HG03025 (cell line): Measurements from ENCODE around the gene LMNTD1.

Experiments
- ATAC-seq: cut with Tn5 transposase; IDR thresholded peaks from one replicate; pipeline ENCODE4 v1.9.1; 2021; ENCODE audit warnings: mild to moderate bottlenecking, moderate library complexity; ENCODE audit not compliant: unreplicated experiment, low FRiP score

The LMNTD1 gene

DNA sequence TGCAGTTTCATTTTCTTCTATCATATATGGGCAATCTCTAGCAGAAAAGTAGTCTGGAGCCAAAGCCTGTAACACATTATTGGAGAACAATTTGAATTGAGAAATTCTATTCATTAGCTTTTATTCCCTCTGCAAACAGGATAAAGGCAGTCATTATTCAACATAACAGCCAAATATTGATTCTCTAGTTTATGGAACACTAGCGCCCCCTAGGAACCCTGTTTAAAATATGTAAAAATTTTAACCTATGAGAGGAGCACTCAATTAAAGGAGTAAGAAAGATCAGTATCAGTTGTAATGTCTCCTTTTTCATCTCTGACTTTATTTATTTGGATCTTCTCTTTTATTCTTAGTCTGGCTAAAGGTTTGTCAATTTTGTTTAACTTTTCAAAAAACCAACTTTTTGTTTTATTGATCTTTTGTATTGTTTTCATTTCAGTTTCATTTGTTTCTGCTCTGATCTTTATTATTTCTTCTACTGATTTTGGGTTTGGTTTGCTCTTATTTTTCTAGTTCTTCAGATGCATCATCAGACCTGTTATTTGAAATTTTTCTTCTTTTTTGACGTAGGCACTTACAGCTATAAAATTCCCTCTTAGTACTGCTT lies 4.8 kb upstream of the LMNTD1 start:
- no peak for ATAC-seq

DNA sequence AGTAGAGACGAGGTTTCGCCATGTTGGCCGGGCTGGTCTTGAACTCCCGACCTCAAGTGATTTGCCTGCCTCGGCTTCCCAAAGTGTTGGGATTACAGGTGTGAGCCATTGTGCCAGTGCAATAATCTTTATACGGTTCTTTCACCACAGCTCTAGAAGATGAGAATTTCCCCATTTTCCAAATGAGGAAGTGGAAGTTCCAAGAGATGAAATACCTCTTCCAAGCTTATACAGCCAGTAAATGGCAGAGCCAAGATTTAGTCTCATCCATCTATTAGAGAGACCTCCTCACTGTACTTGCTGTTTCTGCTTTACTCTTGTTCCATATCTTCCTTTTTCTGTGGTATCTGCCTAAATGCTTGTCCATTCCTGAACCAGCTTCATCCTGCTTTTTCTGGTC lies 3.1 kb upstream of the LMNTD1 start:
- ATAC-seq = no peak

DNA sequence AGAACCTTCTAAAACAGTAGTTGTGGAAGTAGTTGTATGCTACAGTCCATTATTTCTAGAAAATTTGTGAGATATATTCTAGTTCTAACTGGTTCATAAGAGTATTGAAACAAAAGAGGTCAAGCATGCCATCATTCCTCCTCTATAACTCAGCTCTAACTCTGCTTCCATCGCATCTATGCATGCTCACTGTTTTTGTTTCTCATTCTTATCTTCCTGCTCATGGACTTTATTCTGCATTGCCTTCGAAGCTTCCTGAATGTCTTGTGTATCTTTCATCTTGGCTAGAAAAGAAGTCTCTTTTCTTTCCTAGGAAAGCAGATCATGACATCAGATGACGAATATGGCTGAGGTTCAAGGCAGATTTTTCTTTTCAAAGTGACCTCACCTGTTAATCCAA lies 402 bp downstream of the LMNTD1 start:
- no peak for ATAC-seq

DNA sequence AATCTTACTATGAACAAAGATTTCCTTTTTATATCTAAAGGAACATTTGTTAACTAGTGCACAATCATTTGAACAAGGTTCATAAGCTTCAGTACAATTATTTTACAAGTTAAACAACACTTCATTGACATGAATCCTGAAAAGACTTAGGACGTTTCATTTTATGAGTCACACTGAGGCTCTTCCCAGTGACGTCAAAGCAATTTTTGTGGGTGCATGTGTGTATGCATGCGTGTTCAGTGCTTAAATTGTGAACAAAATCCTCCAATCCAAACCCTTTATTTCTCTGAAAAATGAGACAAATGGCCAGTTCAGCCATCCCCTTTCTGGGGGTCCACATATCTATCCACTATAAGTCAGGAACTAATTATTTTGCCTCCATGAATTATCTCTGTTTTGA lies 2.9 kb downstream of the LMNTD1 start:
- ATAC-seq = no peak

DNA sequence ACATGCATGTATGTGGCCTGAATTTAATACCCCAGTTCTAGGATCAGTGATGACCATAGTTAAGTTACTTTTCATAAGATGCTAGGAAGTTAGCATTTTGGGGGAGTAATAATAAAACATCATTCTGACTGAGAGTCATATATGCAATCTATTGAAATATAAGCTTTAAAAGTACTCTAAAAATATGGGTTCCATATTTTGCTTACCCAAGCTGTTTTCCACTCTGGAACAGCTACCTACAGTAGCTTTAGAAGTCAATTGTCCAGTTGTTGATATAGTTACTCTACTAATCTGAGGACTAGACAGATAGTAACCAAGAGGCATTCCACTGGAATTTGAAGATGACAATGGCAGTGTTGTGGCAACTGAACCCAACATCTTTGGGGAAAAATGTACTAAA lies 4.0 kb downstream of the LMNTD1 start:
- no peak for ATAC-seq

DNA sequence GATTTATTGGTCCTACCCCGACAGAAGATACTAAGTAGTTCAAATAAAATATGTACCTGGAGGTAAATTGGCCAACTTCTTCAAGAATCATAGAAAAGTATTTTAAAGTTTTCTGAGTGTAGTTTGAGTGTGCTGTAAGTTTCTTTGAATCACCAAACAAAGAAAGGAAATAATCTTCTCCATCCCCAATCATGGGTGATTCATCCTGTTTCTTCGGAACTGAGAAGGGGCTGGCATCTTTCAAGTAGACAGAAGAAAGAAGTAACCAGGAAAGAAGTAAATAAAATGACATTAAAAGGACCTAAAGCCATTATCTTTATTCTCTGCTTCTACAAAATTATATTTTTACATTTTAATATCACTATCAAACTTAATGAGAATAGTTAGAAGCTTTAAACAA lies 6.8 kb downstream of the LMNTD1 start:
- ATAC-seq = no peak

DNA sequence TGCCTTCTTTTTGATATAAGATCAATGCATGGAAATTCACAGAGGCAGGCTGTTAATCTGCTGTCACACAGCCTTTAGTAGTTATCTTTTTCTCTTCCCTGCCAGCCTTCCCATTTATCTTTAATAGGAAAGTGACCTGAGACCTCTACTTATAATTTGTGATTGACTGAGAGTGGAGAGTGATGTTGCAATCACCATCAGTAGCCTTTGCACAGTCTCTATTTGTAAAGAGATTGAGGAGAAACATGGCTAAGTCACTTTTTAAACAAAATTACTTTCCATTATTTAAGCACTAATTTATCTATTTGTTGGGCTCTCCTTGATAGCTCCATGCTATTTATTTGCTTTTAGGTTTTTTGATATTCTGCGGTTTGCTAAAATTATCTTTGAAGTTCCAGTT lies 19.9 kb downstream of the LMNTD1 start:
- no peak for ATAC-seq

DNA sequence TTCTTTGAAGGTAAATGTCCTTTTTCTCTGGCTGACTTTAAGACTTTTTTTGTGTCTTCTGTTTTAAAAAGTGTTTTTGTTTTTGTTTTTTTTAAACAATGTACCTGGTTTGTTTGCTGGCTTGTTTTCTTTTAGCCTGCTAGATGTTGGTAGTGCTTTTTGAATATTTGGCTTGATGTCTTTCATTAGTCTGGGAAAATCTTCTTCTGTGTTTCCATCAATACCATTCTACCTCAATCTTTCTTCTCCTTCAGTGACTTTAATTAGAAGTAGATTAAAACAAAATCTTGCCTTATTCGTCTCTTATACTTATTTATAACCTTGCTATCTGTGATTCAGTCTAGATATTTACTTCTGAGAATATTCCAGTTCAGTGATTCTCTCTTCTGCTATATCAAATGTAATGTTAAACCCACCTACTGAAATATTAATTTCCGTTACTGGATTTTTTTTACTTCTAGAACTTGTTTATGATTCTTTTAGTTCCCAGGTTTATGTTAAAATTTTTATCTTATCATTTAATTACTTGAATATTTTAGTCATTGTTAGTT lies 21.5 kb downstream of the LMNTD1 start:
- ATAC-seq = no peak

DNA sequence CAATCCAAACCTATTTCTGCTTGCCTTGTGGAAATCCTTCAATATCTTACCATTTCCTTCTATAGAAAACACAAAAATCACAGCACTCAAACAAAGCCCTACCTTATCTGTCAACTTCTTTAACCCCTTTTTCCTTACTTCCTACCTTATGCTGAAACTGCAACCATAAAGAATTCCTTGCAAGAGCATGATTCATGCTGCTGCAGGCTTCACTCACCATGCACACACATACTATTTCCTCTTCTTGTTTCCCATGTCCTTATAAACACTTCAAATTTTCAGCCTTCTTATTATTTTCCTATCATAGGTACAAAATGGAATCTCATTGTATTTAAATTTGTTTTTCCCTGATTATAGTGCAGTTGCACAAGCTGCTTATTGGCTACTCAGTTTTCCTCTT lies 23.3 kb downstream of the LMNTD1 start:
- ATAC-seq = no peak

DNA sequence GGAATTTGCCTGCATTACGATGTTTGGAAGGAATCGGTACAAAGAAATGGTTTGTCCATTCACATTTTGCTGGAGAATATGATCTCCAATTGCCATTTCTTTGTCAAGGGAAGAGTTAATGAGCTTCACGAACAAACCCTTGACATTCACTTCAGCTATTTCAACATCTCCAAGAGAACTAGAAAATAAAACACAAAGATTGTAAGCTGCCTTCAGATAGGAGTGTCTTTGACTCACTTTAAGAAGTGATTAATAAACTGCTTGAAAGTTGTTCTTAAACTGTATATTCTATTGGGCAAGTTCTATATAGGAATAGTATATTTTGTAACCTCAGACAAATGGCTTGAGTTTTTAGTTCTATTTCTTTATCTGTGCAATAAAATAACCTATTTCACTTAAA lies 26.3 kb downstream of the LMNTD1 start:
- ATAC-seq = no peak

DNA sequence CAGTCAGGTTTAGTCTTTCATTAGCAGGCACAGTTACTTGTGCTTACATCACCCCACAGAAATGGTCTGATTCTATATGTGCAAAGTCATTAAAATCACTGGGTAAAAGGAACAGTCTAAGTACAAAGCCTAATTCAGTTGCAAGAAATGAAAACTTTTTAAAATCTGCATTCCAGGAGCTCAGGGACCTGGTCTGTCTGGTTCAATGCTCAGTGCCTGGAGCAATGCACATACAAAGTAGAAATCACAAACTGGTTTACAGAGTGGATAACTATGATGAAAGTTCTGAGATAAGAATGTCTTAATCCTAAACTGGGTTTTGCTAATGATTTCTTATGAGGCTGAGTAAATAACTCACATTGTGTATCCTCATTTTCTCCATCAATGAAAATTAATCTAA lies 28.7 kb downstream of the LMNTD1 start:
- no peak for ATAC-seq

DNA sequence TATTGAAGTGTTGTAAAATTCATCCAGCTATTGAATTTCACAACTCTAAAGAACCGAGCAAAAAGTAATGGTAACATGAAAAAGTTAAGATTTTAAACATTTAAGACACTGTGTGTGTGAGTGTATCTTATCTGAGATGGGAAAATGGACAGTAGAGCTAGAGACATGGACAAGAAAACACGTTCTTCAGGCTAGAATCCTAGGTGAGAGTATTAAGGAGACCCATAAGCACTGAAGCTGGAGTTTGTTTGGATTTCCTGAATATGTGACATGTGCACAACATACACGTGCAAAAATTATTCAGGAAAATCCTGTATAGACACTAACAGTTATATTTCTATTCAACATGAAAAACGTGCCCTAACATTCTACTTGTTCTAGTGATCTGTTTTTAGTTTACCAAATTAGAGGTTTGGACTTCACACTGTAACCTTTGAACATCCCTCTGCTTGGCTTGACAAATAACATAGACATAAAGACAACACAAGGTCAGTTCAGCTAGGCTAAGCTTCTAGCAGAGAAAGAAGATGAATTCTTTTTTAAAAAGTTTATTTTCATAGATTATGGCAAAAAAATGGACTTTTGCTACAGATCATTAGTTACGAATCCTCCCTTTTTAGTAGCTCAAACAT lies 31.3 kb downstream of the LMNTD1 start:
- no peak for ATAC-seq

DNA sequence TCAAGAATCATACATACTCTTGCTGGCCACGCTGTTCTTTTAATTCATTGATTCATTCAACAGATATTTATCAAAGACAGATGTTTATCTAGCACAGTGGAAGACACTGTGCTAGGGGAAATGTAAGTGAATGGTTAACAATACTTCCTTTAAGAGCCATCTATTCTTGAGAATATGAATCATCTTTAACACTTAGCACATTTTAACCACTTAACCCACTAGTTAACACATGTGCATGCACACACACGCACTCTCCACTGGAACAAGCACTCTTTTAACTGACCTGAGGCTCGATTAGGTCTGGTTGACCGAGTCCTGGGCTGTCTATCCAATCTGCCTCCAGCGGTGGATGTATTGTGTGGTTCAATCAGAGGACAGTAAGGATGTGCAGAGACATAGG lies 34.6 kb downstream of the LMNTD1 start:
- ATAC-seq = no peak

DNA sequence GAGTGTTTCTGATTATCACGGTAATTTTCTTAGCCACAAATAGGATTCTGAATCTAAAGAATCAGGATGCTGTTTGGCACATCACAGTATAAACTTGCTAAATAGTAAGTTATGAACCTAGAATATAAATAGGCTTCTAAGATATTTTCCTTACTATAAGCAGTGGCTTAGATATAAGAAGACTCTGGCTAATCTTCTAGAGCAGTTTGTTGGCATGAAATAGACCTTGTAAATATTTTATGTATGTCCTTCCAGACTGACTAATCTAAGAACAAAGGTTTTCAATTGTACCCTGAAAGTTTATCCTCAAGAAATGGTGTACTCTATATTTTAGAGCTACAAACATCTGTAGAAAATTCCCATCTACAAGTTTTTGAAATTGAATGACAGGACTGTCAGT lies 48.3 kb downstream of the LMNTD1 start:
- no peak for ATAC-seq

DNA sequence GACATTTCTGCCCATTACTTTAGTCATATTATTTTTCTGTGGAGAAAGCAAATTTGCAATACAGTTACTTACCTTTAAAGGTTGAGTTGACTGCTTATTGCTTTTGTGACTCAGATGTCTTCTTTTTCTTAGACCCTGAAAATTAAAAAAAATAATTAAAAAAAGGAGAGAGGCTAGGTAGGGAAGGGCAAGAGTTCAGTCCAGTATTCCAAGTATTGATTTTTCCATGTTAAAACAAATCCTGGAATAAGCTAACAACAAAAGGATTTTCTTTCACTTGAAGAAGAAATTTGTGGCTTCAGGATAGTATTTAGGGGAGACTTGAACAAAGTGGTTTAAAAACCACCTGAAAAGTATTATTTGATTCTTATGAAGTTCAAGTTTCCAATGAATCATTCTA lies 49.4 kb downstream of the LMNTD1 start:
- ATAC-seq = no peak

DNA sequence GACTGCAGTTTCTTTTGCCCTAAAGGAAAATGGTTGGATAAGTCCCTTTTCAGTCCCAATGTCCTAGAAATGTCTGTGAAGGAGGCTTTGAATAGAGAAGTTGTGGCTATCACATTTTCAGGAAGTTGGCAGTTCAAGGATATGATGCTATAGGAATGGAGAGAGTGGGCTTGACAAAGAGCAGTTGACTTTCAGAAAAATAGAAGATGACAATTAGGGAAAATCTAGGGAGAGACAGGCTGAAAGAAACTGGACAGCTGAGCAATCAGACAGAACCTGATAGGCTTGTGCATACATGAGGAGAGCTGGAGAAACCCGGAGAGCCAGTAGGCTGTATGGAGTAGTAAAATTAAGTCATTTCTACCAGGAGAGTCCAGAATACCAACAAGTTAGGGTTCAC lies 50.5 kb downstream of the LMNTD1 start:
- ATAC-seq = no peak

DNA sequence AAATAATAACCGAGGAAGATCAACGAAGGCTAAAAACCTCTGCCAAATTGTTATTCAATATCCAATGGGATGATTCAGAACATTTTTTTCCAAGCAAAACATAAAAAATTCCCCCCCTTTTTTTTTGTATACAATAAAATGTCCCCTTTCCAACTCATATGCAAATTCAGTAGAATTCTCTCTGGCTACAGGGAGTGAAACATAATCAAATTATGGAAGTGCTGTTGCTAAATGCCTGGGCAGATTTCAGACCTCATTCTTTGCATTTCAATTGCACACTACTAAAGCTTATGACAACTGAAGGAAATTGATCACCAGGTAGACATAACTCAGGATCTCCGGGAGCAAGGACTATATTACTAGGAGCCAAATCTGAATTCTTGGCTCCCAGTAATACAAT lies 51.0 kb downstream of the LMNTD1 start:
- no peak for ATAC-seq

DNA sequence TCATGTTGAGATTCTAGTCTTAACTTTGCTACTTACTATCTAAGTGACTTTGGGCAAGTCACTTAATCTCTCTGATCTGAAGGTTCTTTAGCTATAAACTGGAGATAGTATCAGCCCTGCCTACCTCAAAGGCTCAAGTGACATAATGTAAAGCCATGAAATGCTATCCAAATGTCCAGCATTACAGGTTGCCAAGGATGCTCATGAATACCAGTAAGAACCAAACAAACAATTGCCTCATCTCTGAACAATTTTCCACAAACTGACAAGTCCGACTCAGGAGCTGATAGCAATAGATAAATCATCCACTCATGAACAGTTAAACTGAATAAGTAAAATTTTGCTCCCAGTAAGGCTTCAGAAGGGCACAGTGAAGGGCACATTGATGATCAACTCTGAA lies 51.5 kb downstream of the LMNTD1 start:
- ATAC-seq = no peak

DNA sequence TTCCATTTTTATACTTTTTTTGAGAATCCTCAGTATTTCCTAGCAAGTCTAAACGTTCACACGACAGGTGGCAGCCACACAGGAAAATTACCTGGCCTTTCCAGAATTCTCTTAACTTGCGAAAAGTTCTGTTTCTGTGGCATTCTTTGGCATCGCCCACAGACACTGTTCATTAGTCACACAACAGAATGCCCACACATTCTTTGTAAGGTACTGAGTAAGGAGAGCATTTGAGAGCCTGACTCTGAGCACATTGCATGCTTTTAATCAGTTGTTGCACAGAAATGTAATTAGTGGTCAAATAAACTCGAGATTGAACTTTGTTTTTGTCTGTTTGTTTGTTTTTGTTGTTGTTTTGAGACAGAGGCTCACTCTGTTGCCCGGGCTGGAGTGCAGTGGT lies 52.4 kb downstream of the LMNTD1 start:
- no peak for ATAC-seq

DNA sequence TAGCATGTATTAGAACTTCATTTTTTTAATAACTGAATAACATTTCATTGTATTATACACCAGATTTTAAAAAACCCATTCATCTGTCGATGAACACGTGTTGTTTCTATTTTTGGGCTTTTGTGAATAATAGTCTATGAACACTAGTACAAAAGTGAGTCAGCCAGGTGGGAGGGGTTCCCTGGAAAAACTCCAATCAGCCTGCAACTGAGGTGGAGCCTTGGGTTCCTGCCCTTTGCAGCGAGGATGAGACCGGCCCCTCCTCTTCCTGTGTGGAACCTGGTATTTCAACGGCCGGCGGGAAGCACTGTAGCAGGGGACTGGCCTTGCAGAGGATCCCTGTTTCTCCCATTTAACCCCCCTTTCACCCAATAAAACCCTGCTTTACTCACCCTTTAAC lies 56.1 kb downstream of the LMNTD1 start:
- ATAC-seq = no peak

DNA sequence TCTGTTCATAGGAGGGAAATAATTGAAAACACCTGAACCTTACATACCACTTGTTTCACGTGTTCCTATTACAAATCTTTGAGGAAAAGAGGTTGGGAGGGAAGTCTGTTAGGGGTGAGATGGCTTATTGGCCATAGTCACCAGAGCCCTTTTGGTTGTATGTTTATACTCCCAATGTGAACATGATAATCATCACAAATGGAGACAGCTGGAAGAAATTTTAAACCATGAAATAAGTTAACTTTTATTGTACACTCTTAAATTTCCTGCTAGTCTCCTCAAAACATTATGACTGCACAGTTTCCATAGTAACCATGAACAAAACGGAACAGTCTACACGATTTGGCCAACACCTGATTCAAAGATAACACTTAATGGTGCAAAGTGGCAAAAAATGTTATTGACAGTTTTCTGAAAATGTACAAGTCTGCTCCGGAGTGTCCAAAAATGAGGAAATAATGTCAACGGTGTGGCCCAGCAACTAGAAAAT lies 56.9 kb downstream of the LMNTD1 start:
- no peak for ATAC-seq

DNA sequence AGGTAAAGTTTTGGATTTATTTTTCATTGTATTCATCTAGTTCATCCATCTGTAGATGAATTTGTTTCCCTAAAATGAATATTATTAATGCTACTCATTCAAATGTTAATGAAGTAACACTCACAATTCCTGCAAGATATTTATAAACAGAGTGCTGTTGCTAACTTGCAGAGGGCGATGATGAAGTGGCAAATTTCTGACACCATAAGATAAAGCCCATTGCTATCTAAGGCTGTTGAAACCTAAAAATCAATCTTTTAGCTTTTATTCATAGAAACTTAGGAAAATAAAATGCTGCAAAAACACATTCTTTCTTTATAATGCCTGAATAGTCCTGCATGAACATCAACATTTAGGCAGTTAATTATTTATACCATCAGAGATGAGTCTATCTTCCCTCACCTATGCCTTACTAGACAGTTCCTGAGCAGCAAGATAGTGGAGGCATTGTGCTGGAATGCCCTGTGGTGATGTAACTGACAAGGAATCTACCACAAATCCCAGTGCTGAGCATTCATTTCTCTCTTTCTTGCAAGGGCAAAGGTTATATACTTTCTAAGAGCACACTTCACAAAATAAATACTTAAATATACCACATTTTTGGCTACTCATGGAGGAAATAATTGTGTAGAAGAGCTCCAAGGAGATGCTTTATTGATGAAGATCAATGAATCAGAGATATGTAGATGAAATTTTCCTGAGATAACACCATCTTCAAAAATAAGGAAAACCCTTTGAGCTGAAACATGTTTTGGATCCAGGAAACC lies 57.6 kb downstream of the LMNTD1 start:
- no peak for ATAC-seq
